ENCODE data around the gene POLA1.

The POLA1 gene

DNA sequence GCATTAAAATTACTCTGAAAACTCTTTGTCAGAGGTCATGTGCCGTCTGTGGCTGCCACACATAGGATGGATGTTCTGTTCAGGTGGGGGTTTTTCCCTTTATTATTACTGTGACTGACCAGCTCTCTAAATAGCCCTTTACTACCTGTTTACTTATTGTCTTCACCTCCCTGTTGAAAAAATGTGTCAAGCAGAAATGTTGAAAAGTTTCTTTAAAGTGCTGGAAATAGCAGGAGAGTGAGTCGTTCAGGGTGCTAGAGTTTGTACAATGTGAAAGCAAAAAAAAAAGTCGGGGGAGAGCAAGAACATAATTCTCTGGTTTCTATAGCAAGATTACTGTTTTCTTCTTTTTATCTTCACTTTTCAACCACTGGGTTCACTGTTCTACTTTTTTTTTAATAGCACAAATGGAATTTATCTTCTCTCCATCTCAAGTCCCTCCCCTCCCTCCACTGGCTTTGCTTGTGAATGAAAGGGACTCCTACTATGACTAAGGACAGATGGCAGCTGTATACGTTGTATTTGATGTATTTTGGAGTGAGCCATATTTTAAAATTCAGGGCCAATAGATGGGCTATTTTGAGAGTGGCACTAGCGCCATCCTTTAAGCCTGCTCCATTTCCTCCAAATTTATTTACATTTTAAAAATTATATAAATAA, 288.7 kb downstream of the POLA1 start:
- DNase-seq (ENCODE audit: low read depth in 2 of 2), result no peak

DNA sequence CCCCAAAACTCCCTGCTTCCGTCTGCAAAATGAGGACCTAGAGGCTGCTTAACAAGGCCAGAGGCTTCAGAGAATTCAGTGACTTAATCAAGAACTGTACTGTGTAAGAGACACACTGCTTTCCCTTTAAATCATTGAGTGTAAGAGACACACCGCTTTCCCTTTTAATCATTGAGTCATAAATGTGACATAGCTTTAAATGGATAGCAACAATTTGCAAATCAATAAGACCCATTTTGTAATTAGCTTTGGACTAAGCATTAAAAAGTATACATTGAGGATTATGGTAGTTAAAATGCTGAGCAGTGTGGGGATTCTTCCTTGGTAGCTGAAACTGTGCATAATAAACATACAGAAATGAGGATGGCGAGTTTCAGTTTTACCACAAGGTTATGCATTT, 290.2 kb downstream of the POLA1 start:
- DNase-seq (ENCODE audit: low read depth in 2 of 2), result no peak

DNA sequence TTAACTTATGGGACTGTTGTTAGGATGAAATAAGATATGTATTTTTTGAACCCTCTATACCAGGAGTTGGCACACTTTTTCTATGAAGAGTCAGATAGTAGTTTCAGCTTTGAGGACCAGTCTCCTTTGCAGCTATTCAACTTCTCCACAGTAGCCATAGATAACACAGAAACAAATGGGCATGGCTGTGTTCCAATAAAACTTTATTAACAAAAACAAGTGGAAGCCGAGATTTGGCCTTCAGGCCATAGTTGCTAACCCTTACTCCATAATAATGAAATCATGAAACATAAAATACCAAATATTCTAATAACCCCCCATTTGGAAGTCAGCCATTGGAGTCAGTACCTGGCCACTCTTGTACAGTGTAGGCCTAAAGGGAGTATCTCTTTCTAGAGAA, 291.4 kb downstream of the POLA1 start:
- no peak for DNase-seq (ENCODE audit: low read depth in 2 of 2)

DNA sequence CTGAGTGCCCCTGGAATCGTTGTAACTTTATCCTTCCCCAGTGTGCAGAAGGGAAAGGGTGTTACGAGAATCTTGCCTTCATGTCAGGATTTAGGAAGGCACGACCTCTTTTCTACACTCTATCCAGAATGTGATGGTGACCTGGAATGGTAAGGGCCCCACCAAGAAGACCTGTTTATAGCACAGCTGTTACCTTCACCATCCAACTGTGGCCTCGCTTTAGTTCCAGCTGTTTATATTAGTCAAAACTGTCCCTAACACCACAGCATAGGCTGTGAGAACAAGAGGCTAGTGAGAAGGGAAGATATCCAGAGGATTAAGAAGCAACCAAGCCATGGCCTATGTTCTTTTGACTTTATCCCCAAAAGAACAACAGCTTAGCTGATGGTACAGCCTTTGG, 294.0 kb downstream of the POLA1 start:
- no peak for DNase-seq (ENCODE audit: low read depth in 2 of 2)

DNA sequence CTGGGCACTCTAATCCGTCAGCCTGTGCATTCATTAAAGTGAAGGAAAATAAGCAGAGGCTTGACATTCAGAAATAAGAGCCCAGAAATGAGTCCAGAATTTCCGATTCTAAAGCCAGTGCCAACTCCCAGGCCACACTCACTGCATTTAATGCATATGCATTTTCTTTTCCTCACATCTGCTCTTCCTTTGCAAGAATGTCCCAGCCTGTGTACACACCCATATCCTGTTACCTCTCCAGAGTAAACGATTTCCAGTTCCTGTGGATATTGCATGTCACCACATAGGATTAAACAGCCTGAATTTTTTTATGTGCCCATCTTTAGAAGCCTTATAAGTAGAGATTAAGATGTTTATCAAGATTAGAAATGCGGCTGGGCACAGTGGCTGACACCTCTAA, 294.6 kb downstream of the POLA1 start:
- DNase-seq (ENCODE audit: low read depth in 2 of 2), result no peak

DNA sequence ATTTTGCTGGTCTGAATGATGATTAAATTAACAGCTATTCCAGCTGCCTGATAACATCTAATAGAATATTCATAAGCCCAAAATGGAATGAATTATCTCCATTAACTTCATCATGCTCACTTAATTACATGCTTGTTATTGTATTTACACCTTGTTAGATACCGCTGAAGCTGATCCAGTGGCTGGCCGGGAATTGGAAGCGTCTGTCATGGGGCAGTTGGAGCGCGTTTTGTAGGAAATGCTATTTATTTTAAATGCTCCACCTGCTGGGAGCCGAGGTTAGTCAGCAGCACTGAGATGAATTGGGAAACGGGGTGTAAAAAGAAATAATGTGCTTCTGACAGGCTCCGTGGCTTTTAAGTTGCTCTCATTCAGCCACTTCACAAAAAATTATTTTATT, 296.8 kb downstream of the POLA1 start:
- no peak for DNase-seq (ENCODE audit: low read depth in 2 of 2)

DNA sequence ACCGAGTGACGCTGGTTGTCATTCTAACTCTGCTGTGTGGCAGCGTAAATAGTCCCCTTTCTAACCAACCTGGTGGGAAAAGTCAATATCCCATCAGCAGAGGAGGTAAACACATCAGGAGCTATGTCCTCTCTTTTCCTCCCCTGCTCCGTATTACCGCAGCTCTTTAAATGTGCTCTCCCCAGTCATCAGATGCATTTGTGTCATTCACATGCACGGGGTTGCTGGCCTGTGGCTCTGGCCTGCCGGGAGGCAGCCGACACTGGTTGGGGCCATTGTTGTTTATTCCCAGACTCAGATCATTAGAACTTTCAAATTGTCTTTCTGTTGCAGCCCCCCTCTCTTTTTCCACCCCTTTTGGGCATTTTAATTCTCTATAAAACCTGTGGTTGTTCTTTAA, 300.2 kb downstream of the POLA1 start:
- no peak for DNase-seq (ENCODE audit: low read depth in 2 of 2)

DNA sequence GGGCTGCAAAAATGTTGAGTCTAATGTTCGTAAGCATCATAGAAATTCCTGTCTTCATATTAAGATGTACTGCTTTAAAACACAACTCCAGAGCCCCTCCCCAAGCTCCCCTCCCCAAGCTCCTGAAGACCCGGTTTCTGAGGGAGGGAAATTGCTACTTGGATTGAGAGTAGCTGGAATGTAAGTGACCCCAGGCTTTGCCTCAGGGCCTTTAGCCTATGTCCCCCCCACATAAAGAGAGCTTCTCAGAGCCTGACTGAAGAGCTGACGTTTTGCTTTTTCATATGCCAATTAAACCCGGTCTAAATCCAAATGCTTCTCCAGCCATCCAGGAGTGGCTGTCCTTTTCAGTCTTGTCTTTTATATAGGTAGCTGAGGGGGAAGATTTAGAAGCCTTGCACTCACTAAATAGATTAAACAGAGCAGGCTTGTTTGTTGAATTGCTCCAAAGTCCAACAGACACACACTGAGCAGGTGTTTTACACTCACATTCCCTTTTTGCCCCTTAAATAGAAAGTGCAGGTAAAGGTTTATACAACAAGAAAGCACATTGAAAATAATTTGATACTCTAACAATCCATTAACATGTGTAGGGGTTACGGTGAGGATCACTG, 302.5 kb downstream of the POLA1 start:
- no peak for DNase-seq (ENCODE audit: low read depth in 2 of 2)

DNA sequence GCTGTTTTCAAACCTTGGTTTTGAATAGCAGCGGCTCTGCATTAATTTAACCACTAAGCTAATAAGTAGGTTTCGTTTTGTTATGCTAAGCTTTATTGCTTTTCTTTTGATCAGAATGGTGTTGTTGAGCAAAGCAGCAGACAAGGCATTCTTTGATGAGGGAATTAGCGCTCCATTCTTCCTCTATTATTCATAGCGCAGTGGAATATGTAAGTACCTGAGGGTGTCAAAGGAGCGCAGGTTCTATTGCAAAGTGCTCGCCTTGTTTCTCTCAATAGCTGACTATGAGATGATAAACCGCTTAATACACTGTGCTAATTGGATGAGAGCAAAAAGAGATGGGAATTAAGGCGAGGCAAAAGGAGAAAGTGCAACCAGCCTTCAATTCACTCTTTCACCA, 305.8 kb downstream of the POLA1 start:
- no peak for DNase-seq (ENCODE audit: low read depth in 2 of 2)

DNA sequence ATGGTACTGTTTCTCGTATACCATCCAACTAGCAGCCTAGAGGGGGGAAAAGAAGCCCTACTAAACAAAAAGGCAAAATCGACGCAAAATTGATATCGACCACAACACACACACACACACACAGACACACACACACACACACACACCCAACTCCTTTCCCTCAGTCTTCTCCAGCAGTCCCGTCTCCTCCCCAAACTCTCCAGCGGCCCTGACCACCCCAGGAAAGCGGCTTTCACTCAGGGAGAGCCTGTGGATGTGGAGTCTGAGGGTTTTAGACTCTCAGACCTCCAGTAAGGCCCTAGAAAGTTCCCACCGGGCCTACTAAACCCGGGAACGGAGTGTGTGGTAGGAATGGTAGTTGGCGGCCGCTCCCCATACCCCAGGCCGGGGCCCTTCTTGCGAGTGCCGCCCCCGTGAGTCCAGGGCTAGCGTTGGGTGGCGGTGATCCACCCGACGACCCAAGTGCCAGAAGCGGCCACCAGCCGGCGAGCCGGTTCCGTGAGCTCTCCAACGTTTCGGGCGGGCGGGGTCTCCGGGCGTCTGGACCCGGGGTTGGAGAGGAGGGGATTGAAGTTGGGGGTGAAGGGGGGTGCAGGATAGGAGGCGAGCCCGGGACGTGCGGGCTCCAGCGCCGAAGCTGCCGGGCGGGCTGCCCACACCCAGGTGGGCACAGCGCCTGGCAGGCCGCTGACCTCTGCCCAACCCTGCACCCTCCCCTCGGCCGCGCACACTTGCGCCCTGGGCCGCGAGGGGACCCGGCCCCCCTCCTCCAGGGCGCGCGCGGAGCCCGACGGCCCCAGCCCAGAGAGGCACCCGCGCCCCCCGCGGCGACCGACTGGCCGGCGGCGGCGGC, 308.3 kb downstream of the POLA1 start:
- no peak for DNase-seq (ENCODE audit: low read depth in 2 of 2)

DNA sequence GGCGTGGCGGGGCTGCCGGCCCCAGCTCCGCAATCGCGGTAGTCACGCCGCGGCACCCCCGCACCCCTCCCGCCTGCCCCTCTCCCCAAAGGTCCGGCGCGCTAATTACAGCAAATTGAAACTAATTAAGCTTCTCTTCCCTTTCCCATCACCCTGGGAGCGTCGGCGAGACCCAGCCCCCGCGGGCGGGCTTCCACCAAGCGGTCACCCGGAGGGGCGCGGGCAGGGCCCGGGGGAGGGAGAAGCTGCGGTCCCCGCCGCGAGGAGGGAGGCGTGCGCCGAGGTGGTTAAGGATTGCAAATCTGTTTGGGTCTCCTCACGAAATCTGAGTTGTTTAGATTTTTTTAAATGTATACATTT, 308.9 kb downstream of the POLA1 start:
- no peak for DNase-seq (ENCODE audit: low read depth in 2 of 2)

DNA sequence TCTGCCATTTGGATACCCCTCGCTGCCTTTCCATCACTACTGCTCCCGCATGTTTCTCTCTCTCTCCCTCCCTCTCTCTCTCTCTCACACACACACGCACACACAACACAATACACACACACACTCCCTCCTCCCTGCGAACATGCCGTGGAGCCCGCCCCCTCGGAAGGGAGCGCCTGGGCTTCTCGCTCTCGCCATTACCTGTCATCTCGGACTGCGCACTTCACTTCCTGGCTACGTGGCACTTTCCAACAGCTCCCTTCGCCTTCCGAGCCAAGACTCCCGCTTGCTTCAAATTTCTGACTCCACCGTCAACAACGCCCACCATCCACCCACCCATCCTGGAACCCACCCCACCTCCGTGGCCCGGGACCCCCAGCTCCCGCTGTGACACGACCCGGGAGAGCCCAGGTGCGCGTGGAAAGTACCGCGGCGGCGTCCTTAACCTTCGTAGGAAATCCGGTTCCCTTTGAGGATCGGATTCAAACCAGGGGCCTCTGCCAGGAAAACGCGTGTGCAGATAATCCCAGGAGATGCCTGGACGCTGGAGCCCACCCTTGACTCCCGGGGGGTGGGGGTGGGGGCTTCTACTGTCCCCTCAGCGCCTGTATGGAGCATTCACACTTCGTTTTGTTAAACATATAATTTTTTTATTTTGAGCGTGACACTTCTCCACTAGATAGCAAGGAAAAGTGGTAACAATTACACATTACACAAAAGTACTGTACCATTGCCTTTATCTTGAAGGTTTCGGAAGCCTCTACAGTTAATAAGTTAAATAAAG, 309.5 kb downstream of the POLA1 start:
- DNase-seq (ENCODE audit: low read depth in 2 of 2), result no peak

DNA sequence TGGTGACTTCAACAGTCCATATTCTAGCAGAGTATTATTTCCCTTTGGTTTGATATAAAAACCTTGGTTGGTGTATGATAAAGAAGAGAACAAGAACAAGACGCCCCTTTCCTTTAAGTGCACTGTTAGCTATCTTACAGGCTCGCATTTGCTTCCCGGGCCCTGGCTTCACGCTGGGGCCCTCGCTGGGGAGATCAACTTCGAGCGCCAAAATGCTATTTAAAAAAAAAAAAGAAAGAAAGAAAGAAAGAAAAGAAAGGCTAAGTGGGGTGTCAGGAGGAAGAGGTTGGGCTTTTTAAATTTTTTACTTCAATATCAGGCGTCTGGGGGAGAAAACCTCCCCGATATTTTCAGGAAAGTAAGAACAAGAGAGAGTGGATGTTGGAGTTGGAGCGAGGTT, 310.3 kb downstream of the POLA1 start:
- DNase-seq (ENCODE audit: low read depth in 2 of 2), result no peak

DNA sequence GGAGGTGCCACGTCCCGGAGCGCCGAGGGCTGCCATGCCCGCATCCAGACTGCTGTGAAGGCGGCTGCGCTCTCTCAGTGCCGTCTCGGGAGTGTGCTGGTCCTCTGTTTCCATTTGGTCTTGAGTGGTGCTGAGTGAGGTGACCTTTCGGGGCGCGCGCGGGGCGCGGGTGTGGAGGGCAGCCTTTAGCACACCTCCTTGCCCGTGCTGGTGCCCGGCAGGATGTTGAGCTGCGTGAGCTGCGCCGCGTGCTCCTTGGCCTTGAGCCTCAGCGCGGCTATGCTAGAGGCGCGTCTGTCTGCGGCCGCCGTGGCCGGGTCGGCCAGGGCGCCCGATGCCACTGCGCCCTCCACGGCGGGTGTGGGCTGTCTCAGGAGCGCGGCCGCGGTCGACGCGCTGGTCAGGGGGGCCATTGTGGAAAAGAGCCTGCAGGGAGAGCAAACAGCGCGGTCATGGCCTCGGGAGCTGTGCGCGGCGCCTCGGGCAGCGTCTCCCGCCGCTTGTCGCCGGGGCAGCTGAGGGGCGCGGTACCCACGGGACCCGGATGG, 310.8 kb downstream of the POLA1 start:
- DNase-seq (ENCODE audit: low read depth in 2 of 2), result no peak

DNA sequence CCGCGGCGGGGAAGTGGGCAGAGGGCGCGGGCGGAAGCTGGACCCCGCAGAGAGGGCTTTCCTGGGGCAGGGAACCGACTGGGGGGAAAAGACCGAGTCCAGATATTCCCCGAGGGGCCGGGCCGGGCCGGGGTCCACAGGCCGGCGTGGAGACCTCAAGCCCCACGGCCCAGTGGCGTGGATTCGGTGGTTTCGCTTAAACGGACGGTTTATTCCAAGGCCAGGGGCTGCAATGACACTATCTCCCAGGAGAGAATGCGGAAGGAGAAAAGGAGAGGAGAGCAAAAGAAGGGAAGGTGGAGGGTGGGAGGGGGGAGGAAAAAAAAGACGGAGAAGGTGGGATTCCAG, 311.3 kb downstream of the POLA1 start:
- DNase-seq (ENCODE audit: low read depth in 2 of 2), result no peak

DNA sequence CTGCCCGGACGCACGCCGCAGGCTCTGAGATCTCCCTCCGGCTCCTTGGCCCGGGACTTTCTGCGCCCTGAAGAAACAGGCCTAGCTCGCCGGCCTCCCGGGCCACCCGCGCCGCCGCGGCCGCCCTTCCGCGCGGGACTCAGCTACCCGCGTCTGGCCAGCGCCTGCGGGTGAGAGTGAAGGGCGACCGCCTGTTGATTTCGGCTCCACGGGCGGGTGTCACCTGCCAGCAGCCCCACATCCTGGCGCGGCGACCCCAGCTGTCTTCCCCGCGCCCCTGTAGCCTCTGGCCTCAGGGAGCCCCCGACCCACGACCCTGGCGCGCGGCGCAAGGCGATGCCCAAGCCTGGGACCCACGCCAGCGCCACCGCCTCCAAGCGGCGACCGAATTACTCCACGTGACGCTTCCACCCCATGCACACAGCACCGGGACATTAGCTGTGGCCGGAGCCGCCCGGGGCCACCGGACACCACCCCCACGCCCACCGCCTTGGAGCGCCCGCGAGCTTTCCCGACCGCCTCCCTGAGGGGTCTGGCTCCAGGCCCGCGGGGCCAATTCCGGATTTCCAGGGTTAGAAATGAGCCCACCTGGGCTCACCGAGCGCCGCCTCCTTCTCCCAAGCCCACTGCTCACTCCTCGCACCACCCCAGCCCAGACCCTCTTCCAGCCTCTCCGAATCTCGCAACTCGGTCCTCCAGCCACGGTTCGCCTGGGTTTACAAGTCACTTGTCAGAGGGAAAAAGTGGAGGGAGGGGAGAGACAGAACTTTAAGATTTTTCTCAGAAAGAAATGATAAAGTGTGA, 311.9 kb downstream of the POLA1 start:
- DNase-seq (ENCODE audit: low read depth in 2 of 2), result no peak

DNA sequence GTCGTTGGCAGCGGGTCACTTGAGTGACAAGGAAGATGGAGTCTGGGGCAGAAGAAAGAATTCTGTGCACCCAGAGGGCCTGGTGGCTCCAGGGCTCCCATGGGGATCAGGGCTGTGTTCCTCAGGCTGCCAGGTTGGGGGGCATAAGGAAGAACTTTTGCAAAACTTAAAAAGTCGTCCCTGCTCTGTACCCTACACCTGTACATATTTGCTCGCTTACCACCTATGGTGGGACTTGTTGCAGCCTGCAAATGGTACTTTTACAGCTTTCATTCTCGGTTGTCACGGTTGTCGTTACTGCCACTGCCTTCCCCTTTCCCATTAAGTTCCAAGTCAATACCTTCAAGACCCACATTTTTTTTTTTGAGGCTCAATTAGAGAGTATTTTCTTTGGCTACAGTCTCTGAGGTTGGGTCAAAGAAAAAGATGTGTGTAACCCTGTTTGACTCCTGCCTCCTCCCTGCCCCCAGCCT, 312.9 kb downstream of the POLA1 start:
- no peak for DNase-seq (ENCODE audit: low read depth in 2 of 2)

DNA sequence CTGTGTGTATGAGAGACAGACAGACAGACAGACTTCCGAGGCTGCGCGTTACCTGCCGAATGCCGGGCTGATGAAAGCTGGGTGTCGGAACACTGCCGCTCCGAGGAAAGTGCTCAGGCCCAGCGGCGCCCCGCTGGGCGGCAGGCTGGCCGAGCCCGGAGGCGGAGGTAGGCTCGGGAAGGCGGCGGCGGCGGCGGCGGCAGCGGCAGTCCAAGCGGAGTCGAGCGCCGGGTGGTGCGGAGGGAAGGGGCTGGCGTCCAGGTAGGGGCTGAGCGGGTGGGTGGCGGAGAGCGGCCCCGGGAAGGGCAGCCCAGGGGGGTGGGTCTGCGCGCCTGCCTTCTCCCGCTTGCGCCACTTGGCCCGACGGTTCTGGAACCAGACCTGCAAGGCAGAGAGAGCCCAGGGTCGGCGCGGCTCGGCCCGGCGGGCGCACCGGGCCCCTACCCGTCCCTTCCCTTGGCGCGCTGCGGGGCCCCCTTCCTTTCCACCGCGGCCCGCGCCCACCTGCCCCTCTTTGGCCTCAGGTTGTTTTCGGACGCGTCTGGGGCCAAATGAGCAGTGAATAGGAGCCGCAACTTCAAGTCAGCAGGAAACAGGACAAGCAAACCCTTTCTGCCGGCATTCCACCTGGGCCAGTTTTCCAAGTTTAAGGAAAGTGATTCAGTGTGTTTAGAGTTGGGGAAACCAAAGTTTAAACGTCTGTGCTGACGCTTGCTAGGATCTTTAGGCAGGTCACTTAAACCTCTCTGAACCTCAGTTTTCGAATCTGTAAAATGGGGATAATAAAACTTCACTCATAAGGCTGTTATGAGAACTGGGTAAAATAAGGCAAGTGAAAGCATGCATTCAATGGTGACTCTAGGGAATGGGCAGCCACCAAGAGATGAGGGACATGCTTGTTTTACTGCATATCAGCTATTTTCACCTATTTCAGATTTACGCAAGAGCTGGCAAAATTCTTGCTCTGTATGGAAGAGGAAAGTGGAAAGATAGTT, 313.6 kb downstream of the POLA1 start:
- DNase-seq (ENCODE audit: low read depth in 2 of 2), result no peak

DNA sequence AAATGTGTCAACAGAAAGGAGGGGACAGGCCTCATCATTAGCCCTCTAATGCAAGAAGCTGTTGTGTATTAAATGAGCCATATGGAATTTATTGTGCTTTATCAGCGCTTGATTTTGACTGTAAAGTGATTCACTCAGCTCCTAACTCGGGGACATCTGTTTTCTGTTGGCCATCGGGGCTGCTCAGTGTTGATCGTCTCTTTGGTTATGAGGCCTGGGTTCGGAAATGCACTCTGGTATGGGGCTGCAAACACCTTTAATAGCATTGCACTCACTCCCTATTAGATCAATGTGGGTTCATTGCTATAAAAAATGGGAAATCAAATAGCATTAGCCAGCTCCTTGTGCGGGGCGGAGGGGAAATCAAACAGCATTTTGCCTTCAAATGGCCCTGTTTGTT, 315.7 kb downstream of the POLA1 start:
- no peak for DNase-seq (ENCODE audit: low read depth in 2 of 2)
